ENCODE data around the gene RPL13A. TPM values are rescaled to one million over a fixed set of nuclear protein-coding genes. Genes with fewer than 3 reads are reported as not detected.

The RPL13A gene
- total and polyA plus RNA-seq, 9 of the 15 experiments (the other 6 are each of a cell fraction or from before 2014, with no cell fraction given): 1,744 to 5,482 (median 2,949) TPM

GRCh38 chr19:49453013-49453756 lies 34.2 kb upstream of the RPL13A start, which contains the start of gene ALDH16A1 (continued):
- peak; percentile 70 for TF ChIP-seq MGA (IDR thresholded peaks at IDR 0.05)
- TF ChIP-seq ZBTB34 (CRISPR knock-in tag; IDR thresholded peaks at IDR 0.05): no peak
- no peak for TF ChIP-seq ZNF347 (CRISPR knock-in tag; IDR thresholded peaks at IDR 0.05; ENCODE audit: low read depth)
- no peak for TF ChIP-seq ZNF518B (CRISPR knock-in tag; IDR thresholded peaks at IDR 0.05)
- TF ChIP-seq ZHX1 (conservative IDR thresholded peaks at IDR 0.05; ENCODE audit: low read length): no peak
